Mesenchymal stem cell (in vitro differentiated cells and primary cell): Measurements from ENCODE around the gene HARS2.
"Not testable (repeated sequence)": the region's sequence is repeated elsewhere in the genome, so short reads cannot be mapped to it uniquely, and the experiment has no call there.

ENCODE experiments used
- DNase-seq: peaks from one replicate; pipeline ENCODE4 v3.0.0-alpha.2; 2013
- H2AFZ ChIP-seq: one replicate; pipeline ENCODE4 v1.6.1; 2013; ENCODE audit warnings: low read depth, mild to moderate bottlenecking, control low read depth, inconsistent platforms, low read length, moderate library complexity
- H2AK5ac ChIP-seq: 2 replicates; pipeline ENCODE4 v1.6.1; 2013; ENCODE audit warnings: low read length, moderate library complexity, mild to moderate bottlenecking, inconsistent platforms; ENCODE audit not compliant: severe bottlenecking
- H2BK120ac ChIP-seq: one replicate; pipeline ENCODE4 v1.6.1; 2013; ENCODE audit warnings: low read depth, mild to moderate bottlenecking, inconsistent platforms, low read length, moderate library complexity
- H2BK12ac ChIP-seq, 2 experiments: one replicate each; pipeline ENCODE4 v1.6.1; 2013; ENCODE audit warnings: inconsistent platforms in 2 of 2, low read length in 2 of 2, mild to moderate bottlenecking in 2 of 2, moderate library complexity in 2 of 2, control low read depth in 1 of 2
- H2BK15ac ChIP-seq: one replicate; pipeline ENCODE4 v1.6.1; 2013; ENCODE audit warnings: mild to moderate bottlenecking, low read depth, inconsistent platforms; ENCODE audit not compliant: poor library complexity, severe bottlenecking
- H2BK5ac ChIP-seq: 2 replicates; pipeline ENCODE4 v1.6.1; 2013; ENCODE audit warnings: low read depth, mild to moderate bottlenecking, low read length, control low read depth, inconsistent platforms; ENCODE audit not compliant: poor library complexity, severe bottlenecking
- H3K14ac ChIP-seq, 2 experiments: one replicate each; pipeline ENCODE4 v1.6.1; 2013; ENCODE audit warnings: inconsistent platforms in 2 of 2, low read length in 2 of 2, control low read depth in 1 of 2, mild to moderate bottlenecking in 1 of 2, moderate library complexity in 1 of 2
- H3K18ac ChIP-seq, 2 experiments: one replicate each; pipeline ENCODE4 v1.6.1; 2013; ENCODE audit warnings: inconsistent platforms in 2 of 2, low read length in 2 of 2, control low read depth in 1 of 2, low read depth in 1 of 2, mild to moderate bottlenecking in 1 of 2
- H3K23ac ChIP-seq, 2 experiments: one replicate each; pipeline ENCODE4 v1.6.1; 2013; ENCODE audit warnings: inconsistent platforms in 2 of 2, low read length in 2 of 2, mild to moderate bottlenecking in 2 of 2, moderate library complexity in 2 of 2, control low read depth in 1 of 2
- H3K27ac ChIP-seq: 2 replicates; pipeline ENCODE4 v1.5.1; 2013; ENCODE audit warnings: mild to moderate bottlenecking, moderate library complexity, low read length, control low read depth, inconsistent platforms; ENCODE audit not compliant: poor library complexity, severe bottlenecking
- H3K27me3 ChIP-seq, 2 experiments: 2 replicates each; pipeline versions ENCODE4 v1.6.1 to v1.7.0; 2013; ENCODE audit warnings: low read length in 2 of 2, mild to moderate bottlenecking in 2 of 2, moderate library complexity in 2 of 2, control low read depth in 1 of 2, inconsistent platforms in 1 of 2; ENCODE audit not compliant: control insufficient read depth in 1 of 2, insufficient read depth in 1 of 2
- H3K36me3 ChIP-seq, 2 experiments: 2 replicates each; pipeline versions ENCODE4 v1.6.1 to v1.7.0; 2013; ENCODE audit warnings: low read length in 2 of 2, control low read depth in 1 of 2, inconsistent platforms in 1 of 2, low read depth in 1 of 2, mild to moderate bottlenecking in 1 of 2; ENCODE audit not compliant: insufficient read depth in 2 of 2, control insufficient read depth in 1 of 2
- H3K4ac ChIP-seq, 2 experiments: one replicate each; pipeline ENCODE4 v1.6.1; 2013; ENCODE audit warnings: inconsistent platforms in 2 of 2, low read length in 2 of 2, mild to moderate bottlenecking in 2 of 2, moderate library complexity in 2 of 2, control low read depth in 1 of 2, low read depth in 1 of 2
- H3K4me1 ChIP-seq: 2 replicates; pipeline ENCODE4 v1.6.1; 2013; ENCODE audit warnings: low read depth, low read length, control low read depth; ENCODE audit not compliant: control insufficient read depth, insufficient read depth
- H3K4me2 ChIP-seq: 2 replicates; pipeline ENCODE4 v1.6.1; 2013; ENCODE audit warnings: low read length, mild to moderate bottlenecking, inconsistent platforms; ENCODE audit not compliant: poor library complexity, severe bottlenecking
- H3K4me3 ChIP-seq, 2 experiments: 2 replicates each; pipeline versions ENCODE4 v1.5.1 to v1.7.0; 2013; ENCODE audit warnings: low read length in 2 of 2, mild to moderate bottlenecking in 2 of 2, control low read depth in 1 of 2, low read depth in 1 of 2; ENCODE audit not compliant: insufficient read depth in 1 of 2
- H3K79me1 ChIP-seq: replicated peaks from 2 replicates; pipeline ENCODE4 v1.6.1; 2013; ENCODE audit warnings: mild to moderate bottlenecking, control low read depth, low read length, inconsistent platforms; ENCODE audit not compliant: poor library complexity, severe bottlenecking
- H3K9ac ChIP-seq: 2 replicates; pipeline ENCODE4 v1.7.0; 2013; ENCODE audit warnings: mild to moderate bottlenecking, low read length, moderate library complexity
- H3K9me3 ChIP-seq: 2 replicates; pipeline ENCODE4 v1.7.0; 2013; ENCODE audit warnings: mild to moderate bottlenecking, low read length; ENCODE audit not compliant: control insufficient read depth
- H4K8ac ChIP-seq: one replicate; pipeline ENCODE4 v1.6.1; 2013; ENCODE audit warnings: inconsistent platforms, mild to moderate bottlenecking, low read length, moderate library complexity
- H4K91ac ChIP-seq: one replicate; pipeline ENCODE4 v1.6.1; 2013; ENCODE audit warnings: mild to moderate bottlenecking, low read length, inconsistent platforms
- WGBS: methylation state at CpG from one replicate; pipeline ENCODE4 v1.1.7; 2013; ENCODE audit warnings: mixed read lengths; 5-methylcytosine and 5-hydroxymethylcytosine counted together

The HARS2 gene

DNA sequence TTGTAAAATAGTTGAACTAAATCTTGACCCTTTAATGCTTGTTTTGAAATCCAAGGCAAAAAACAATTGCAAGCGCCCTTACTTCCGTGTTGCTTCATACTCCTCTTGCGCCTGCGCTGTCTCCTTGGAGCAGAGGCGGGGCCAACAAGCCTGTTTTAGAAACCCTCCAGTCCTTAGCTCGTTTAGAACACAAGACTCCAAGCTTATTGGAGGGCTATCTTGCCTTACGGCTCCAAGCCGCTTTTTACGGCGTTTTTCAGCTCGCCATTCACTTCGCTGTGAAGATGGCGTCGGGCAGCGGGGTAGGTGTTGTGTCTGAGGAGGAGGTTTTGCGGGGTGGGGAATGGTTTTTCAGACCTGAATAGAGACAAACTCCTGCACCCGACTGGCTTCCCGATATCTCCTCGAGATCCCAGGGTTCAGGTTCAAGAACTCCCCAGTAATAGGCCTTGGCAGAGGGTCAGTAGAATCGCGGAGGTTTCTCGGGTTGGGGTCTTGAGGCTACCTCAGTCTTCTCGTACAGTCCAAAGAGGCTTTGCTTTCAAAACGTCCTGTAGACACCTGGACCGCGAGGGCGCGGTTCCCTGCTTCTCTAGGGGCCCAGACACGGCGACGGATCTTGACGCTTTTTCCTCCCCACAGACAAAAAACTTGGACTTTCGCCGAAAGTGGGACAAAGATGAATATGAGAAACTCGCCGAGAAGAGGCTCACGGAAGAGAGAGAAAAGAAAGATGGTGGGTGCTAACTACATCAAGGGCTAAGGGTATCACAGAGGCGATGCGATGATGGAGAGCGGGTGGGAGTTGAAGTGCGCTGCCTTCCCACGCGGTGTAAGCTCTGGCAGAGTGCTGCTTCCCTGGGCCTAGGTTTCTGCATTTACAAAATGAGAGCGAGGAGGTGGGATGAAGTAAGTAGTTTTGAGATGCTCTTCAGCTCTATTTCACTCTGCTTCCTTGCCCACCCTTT is 9.2 kb downstream of the HARS2 start, which contains the start of gene ZMAT2:
Gene ZMAT2, plus strand, starts transcription at position 271 of the 968 bp plus-strand sequence. Its CDS starts 14 bp downstream, at position 285.
- peak; percentile 99 for DNase-seq
- no peak within 1 kb of the TSS for H2BK15ac ChIP-seq
- peaks cover 30% of the 10 kb centered on the region for H3K79me1 ChIP-seq
- H3K36me3 ChIP-seq: peaks cover 31 to 91% of the 10 kb centered on the region in 2 experiments
- peak within 1 kb of the TSS; percentile 81 for H3K4me2 ChIP-seq
- H2BK12ac ChIP-seq: peak within 1 kb of the TSS in 1 of 2 experiments; percentile 2
- H4K91ac ChIP-seq: no peak within 1 kb of the TSS
- no peak within 1 kb of the TSS for H3K14ac ChIP-seq
- H3K4ac ChIP-seq: peak within 1 kb of the TSS in 1 of 2 experiments; percentile 53
- H3K4me3 ChIP-seq: peak within 1 kb of the TSS; percentile 72 to 98
- no peak within 1 kb of the TSS for H2AFZ ChIP-seq
- H3K4me1 ChIP-seq: peaks cover 2% of the 10 kb centered on the region
- H3K23ac ChIP-seq: no peak within 1 kb of the TSS
- no peak within 1 kb of the TSS for H2BK120ac ChIP-seq
- H2BK5ac ChIP-seq: no peak within 1 kb of the TSS
- H3K18ac ChIP-seq: no peak within 1 kb of the TSS
- peak within 1 kb of the TSS; percentile 30 for H4K8ac ChIP-seq
- H2AK5ac ChIP-seq: no peak within 1 kb of the TSS
- H3K9ac ChIP-seq: peak within 1 kb of the TSS; percentile 98
- H3K27me3 ChIP-seq: no peaks in the 10 kb centered on the region
- no peaks in the 10 kb centered on the region for H3K9me3 ChIP-seq
- 4% methylated on average over 42 of the region's 44 CpGs for WGBS
- H3K27ac ChIP-seq: peak within 1 kb of the TSS; percentile 36

DNA sequence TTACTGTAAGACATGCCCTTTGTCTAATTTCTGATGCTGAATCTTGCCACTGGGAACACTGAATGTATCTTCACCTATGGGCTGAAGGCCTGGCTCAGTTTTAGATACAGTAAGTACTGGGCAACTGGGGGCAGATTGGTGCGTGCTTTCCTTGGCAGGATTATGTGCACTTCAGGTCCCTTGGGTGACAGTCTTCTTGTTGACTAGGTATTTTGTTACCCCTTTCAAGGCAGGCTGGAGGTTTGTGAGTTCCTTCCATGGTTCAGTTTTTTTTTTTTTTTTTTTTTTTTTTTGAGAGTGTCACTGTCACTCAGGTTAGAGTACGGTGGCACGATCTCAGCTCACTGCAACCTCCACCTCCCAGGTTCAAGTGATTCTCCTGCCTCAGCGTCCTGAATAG is 16.6 kb downstream of the HARS2 start:
- H3K4ac ChIP-seq: no peak overlapping the region
- H3K9ac ChIP-seq: no peak overlapping the region
- H2BK15ac ChIP-seq: no peak overlapping the region
- peaks cover 20 to 50% of the 10 kb centered on the region in 2 experiments for H3K36me3 ChIP-seq
- no peak overlapping the region for H4K91ac ChIP-seq
- H3K79me1 ChIP-seq: peaks cover 10% of the 10 kb centered on the region
- H3K14ac ChIP-seq: no peak overlapping the region
- 100% methylated on average over 2 of the region's 4 CpGs for WGBS
- H3K4me2 ChIP-seq: no peak overlapping the region
- H3K4me3 ChIP-seq: no peak overlapping the region
- no peak overlapping the region for H4K8ac ChIP-seq
- H2BK5ac ChIP-seq: no peak overlapping the region
- no peak overlapping the region for H2AFZ ChIP-seq
- H3K4me1 ChIP-seq: no peaks in the 10 kb centered on the region
- no peak overlapping the region for H3K18ac ChIP-seq
- no peaks in the 10 kb centered on the region for H3K9me3 ChIP-seq
- H2BK120ac ChIP-seq: no peak overlapping the region
- H3K27ac ChIP-seq: no peak overlapping the region
- H3K23ac ChIP-seq: no peak overlapping the region
- no peak overlapping the region for H2BK12ac ChIP-seq
- no peaks in the 10 kb centered on the region for H3K27me3 ChIP-seq
- H2AK5ac ChIP-seq: no peak overlapping the region
- DNase-seq: no peak

DNA sequence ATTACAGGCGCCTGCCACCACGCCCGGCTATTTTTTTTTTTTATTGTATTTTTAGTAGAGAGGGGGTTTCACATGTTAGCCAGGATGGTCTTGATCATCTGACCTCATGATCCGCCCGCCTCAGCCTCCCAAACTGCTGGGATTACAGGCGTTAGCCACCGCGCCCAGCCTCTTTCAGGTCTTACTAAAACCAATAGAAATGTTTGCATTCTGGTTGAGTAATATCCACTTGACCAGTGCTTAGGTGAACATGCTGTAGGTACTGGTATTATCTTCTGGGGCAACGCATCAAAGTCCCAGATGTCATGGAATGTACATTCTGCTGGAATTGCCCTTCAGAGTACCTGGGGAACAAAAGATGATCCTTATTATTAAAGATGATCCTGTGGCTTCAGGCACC is 17.5 kb downstream of the HARS2 start:
- not testable (repeated sequence) for H3K14ac ChIP-seq, H4K91ac ChIP-seq, H3K4ac ChIP-seq, H3K27ac ChIP-seq, H4K8ac ChIP-seq, H2BK5ac ChIP-seq, H3K27me3 ChIP-seq, H2AFZ ChIP-seq, H2BK120ac ChIP-seq, H3K4me3 ChIP-seq, H3K4me2 ChIP-seq, H3K9ac ChIP-seq, H3K4me1 ChIP-seq, H3K9me3 ChIP-seq, H3K79me1 ChIP-seq, H2BK15ac ChIP-seq, H2AK5ac ChIP-seq, H3K18ac ChIP-seq, H2BK12ac ChIP-seq, DNase-seq, H3K23ac ChIP-seq
- WGBS: 96% methylated on average over 9 of the region's 9 CpGs
- H3K36me3 ChIP-seq: peaks cover 17 to 41% of the 10 kb centered on the region in 2 experiments

DNA sequence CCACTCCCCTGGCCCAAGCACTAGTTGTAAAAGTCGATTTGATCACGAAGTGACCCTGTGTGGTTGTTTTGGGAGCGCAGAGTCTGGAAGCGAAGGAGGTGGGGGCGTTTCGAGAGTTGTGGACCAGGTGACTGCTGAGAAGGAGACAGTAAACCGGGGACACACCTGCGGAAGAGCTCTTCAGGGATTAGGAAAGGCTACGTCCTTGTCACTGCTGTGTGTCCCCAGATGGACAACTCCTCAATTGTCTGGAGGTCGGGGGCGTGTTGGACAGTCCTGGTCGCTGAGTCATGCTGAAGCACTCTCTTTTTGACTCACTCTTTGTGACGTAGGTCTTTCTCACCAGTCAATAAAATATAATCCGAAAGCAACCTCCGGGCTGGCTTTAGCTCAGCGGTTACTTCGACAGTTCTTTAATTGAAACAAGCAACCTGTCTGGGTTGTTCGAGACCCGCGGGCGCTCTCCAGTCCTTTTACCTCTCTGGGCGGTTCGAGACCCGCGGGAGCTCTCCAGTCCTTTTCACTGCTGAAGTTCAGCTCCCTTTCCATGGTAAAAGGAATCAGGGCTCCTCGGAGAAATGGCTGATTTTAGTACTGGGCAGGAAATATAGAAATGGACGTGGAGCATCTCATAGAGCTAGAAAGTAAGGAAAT is 19.8 kb downstream of the HARS2 start:
- no peak overlapping the region for H4K91ac ChIP-seq
- H2BK12ac ChIP-seq: peak overlapping the region in 1 of 2 experiments; percentile 64
- peak overlapping the region; percentile 88 for H3K9ac ChIP-seq
- H3K4me1 ChIP-seq: no peaks in the 10 kb centered on the region
- no peak overlapping the region for H2AK5ac ChIP-seq
- DNase-seq: peak; percentile 99
- whole genome bisulfite sequencing: under 1% methylated on average over 26 of the region's 27 CpGs
- peak overlapping the region; percentile 12 for H4K8ac ChIP-seq
- no peak overlapping the region for H3K23ac ChIP-seq
- H3K4me3 ChIP-seq: peak overlapping the region; percentile 61 to 81
- H3K27ac ChIP-seq: peak overlapping the region; percentile 83
- H3K4ac ChIP-seq: peak overlapping the region in 1 of 2 experiments; percentile 30
- H2BK5ac ChIP-seq: peak overlapping the region; percentile 70
- H3K14ac ChIP-seq: peak overlapping the region in 1 of 2 experiments; percentile 5
- no peaks in the 10 kb centered on the region for H3K79me1 ChIP-seq
- peaks cover 7 to 18% of the 10 kb centered on the region in 2 experiments for H3K36me3 ChIP-seq
- H3K27me3 ChIP-seq: no peaks in the 10 kb centered on the region
- peak overlapping the region; percentile 84 for H3K4me2 ChIP-seq
- peak overlapping the region; percentile 97 for H2AFZ ChIP-seq
- H2BK15ac ChIP-seq: peak overlapping the region; percentile 29
- H3K9me3 ChIP-seq: no peaks in the 10 kb centered on the region
- H3K18ac ChIP-seq: peak overlapping the region; percentile 19 to 77
- H2BK120ac ChIP-seq: no peak overlapping the region
